GM12874 (cell line): ENCODE data around the gene BIRC7.

Source experiments
- CTCF ChIP-seq: IDR thresholded peaks from 2 replicates; pipeline ENCODE4 v1.5.1; 2011; ENCODE audit warnings: low read depth, mild to moderate bottlenecking, control low read depth, low read length, moderate library complexity; ENCODE audit not compliant: insufficient read depth

BIRC7 gene

DNA sequence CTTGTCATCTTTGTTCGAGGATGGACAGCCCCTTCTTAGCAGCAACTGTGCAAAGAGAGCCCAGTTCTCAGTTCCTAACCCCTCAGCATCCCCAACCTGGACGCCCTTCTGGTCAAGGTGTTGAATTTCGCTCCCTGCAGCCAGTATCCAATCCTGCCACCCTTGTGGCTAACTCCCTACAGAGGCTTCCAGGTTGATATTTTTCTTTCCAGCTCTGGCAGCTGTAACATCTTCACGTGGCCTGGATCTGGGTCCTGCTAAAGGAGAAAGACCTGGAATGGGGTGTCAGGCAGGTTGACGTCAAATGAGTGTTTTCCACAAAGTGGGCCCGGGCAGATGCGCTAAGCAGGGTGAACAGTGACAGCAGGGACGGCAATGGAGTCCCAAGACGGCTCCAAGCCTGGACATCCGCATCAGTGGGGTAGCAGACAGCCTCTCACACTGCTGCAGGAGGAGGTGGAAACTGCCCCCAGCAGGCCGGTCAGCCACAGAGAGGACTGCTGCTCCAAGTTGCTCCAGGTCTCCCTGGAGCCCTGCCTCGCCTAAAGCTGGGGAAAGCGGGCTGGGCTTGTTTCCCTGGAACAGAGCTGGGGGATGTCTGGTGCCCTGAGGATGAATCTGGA, 18.7 kb upstream of the BIRC7 start:
- no peak for TF ChIP-seq CTCF

GRCh38 chr20:63217706-63218105, 18.0 kb upstream of the BIRC7 start:
- TF ChIP-seq CTCF: no peak

GRCh38 chr20:63218701-63219446, 16.8 kb upstream of the BIRC7 start:
- no peak for TF ChIP-seq CTCF

GRCh38 chr20:63219447-63219821, 16.3 kb upstream of the BIRC7 start:
- no peak for TF ChIP-seq CTCF

DNA sequence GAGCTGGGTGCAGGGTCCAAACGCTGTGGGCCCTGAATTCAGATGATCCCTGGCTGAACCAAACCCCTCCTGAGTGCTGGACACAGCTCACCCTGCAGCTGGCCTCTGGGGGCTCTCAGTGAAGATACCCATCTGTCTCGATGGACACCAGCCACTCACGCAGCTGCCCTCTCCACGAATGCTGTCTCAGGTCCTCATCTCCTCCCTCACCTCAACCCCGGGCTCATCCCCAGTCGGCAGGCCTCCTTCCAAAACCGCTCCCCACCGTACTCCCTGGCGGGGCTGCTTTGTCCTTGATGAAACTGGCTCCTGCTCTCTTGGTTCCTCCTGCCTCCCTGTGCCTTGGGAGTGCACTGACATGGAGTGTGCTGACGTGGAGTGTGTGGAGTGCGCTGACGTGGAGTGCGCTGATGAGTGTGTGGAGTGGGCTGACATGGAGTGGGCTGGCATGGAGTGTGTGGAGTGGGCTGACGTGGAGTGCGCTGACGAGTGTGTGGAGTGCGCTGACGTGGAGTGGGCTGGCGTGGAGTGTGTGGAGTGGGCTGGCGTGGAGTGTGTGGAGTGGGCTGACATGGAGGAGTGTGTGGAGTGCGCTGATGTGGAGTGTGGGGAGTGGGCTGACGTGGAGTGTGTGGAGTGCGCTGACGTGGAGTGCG, 15.7 kb upstream of the BIRC7 start:
- no peak for TF ChIP-seq CTCF

GRCh38 chr20:63220696-63221399, 14.9 kb upstream of the BIRC7 start:
- TF ChIP-seq CTCF: no peak

- no peak for TF ChIP-seq CTCF
These were observed 13.2 kb upstream of the BIRC7 start for GRCh38 chr20:63222541-63222940.
